Prostate gland (tissue), 2 donors: ENCODE measurements around the gene MAPK8IP3. TPM values are rescaled to one million over a fixed set of nuclear protein-coding genes. Genes with fewer than 3 reads are reported as not detected.

Experiments
- DNase-seq: peaks from one replicate; pipeline ENCODE4 v3.0.0-alpha.2; 2019; ENCODE audit warnings: low spot score
- H3K27ac ChIP-seq, 2 donors: fragments of 200-600 bp; sonication (generic); 2 replicates each; pipeline ENCODE4 v1.5.1; 2017 to 2019
- H3K27me3 ChIP-seq: fragments of 200-600 bp; sonication (generic); replicated peaks from 2 replicates; pipeline ENCODE4 v1.5.1; 2019; ENCODE audit not compliant: insufficient read depth
- H3K36me3 ChIP-seq, 2 donors: fragments of 200-600 bp; sonication (generic); 1 replicate in 1 of 2; 2 replicates in 1 of 2; pipeline versions ENCODE4 v1.5.1 to v1.8.1; 2017 to 2019
- H3K4me1 ChIP-seq: fragments of 200-600 bp; sonication (generic); replicated peaks from 2 replicates; pipeline ENCODE4 v1.5.1; 2019
- H3K4me3 ChIP-seq, 2 donors: fragments of 200-600 bp; sonication (generic); 2 replicates each; pipeline ENCODE4 v1.5.1; 2017 to 2019
- H3K9me3 ChIP-seq: fragments of 200-600 bp; sonication (generic); 2 replicates; pipeline ENCODE4 v1.5.1; 2017
- CTCF ChIP-seq, 4 experiments: fragments of 200-600 bp in 2 of 4; fragments of 450-650 bp in 2 of 4; sonication (generic) in 2 of 4; IDR thresholded peaks; 1 replicate in 3 of 4; 2 replicates in 1 of 4; pipeline ENCODE4 v1.5.1; 2016 to 2019; ENCODE audit warnings: antibody characterized with exemption in 4 of 4, mild to moderate bottlenecking in 2 of 4, moderate library complexity in 2 of 4
- POLR2A ChIP-seq: fragments of 450-650 bp; IDR thresholded peaks from one replicate; pipeline ENCODE4 v1.6.1; 2016; ENCODE audit warnings: antibody characterized with exemption, mild to moderate bottlenecking
- POLR2AphosphoS5 ChIP-seq: sonication (generic); formaldehyde crosslinking; IDR thresholded peaks from one replicate; pipeline ENCODE4 v1.6.1; 2017; ENCODE audit warnings: antibody characterized with exemption
- WGBS: methylation state at CpG from one replicate; pipeline ENCODE4 v1.1.5; 2018; 5-methylcytosine and 5-hydroxymethylcytosine counted together
- intact Hi-C: fragments of 100-400 bp; cut with DNase I; formaldehyde crosslinking; loops from one replicate; pipeline ENCODE4 v1.14.2; 2022
- total RNA-seq, 2 donors: library from RNA; depleted of rRNA; stranded (reverse); fragments of >200 nt; gene quantifications; one replicate each; pipeline ENCODE4 v1.1.0, GENCODE V29; 2016

The MAPK8IP3 gene
- total RNA-seq, 2 donors from 2014 or later = 56.0 to 157 TPM

- WGBS = 86% methylated on average over 11 of the region's 11 CpGs
- H3K4me3 ChIP-seq = no peak overlapping the region
- DNase-seq = no peak
- no peaks in the 10 kb centered on the region for H3K27me3 ChIP-seq
- TF ChIP-seq POLR2AphosphoS5 (no peak), CTCF (IDR thresholded peaks at IDR 0.05) (no peak), POLR2A (no peak)
- H3K9me3 ChIP-seq = no peaks in the 10 kb centered on the region
- H3K36me3 ChIP-seq = peaks cover 3 to 11% of the 10 kb centered on the region in 2 donors
- H3K27ac ChIP-seq = no peak overlapping the region
- intact Hi-C loops = no loop called here
- H3K4me1 ChIP-seq = no peaks in the 10 kb centered on the region
Measured at GRCh38 chr16:1815461-1815860, 109.5 kb downstream of the MAPK8IP3 start.

- H3K4me1 ChIP-seq = no peaks in the 10 kb centered on the region
- H3K4me3 ChIP-seq = no peak overlapping the region
- no peak for TF ChIP-seq POLR2AphosphoS5
- TF ChIP-seq CTCF (IDR thresholded peaks at IDR 0.05) = no peak
- no peak for TF ChIP-seq POLR2A
- H3K27me3 ChIP-seq = no peaks in the 10 kb centered on the region
- intact Hi-C loops = no loop called here
- no peak for DNase-seq
- peaks cover 3 to 15% of the 10 kb centered on the region in 2 donors for H3K36me3 ChIP-seq
- H3K9me3 ChIP-seq = no peaks in the 10 kb centered on the region
- no peak overlapping the region for H3K27ac ChIP-seq
- WGBS = 95% methylated on average over 40 of the region's 40 CpGs
Measured at GRCh38 chr16:1816396-1817275, 110.6 kb downstream of the MAPK8IP3 start.

- H3K36me3 ChIP-seq = peaks cover 3 to 16% of the 10 kb centered on the region in 2 donors
- no peaks in the 10 kb centered on the region for H3K9me3 ChIP-seq
- H3K4me1 ChIP-seq = no peaks in the 10 kb centered on the region
- WGBS = 92% methylated on average over 9 of the region's 9 CpGs
- TF ChIP-seq POLR2AphosphoS5 (no peak), CTCF (IDR thresholded peaks at IDR 0.05) (no peak), POLR2A (no peak)
- no peak for DNase-seq
- intact Hi-C loops = no loop called here
- H3K27me3 ChIP-seq = no peaks in the 10 kb centered on the region
- no peak overlapping the region for H3K4me3 ChIP-seq
- H3K27ac ChIP-seq = no peak overlapping the region
Measured at GRCh38 chr16:1817276-1817589, 111.2 kb downstream of the MAPK8IP3 start.

- no peak overlapping the region for H3K27ac ChIP-seq
- intact Hi-C loops = no loop called here
- 96% methylated on average over 17 of the region's 17 CpGs for WGBS
- no peaks in the 10 kb centered on the region for H3K9me3 ChIP-seq
- H3K4me1 ChIP-seq = no peaks in the 10 kb centered on the region
- H3K4me3 ChIP-seq = no peak overlapping the region
- no peak for DNase-seq
- H3K27me3 ChIP-seq = no peaks in the 10 kb centered on the region
- no peak for TF ChIP-seq POLR2AphosphoS5
- no peak for TF ChIP-seq CTCF (IDR thresholded peaks at IDR 0.05)
- no peak for TF ChIP-seq POLR2A
- peaks cover 3 to 16% of the 10 kb centered on the region in 2 donors for H3K36me3 ChIP-seq
Measured at GRCh38 chr16:1817716-1818115, 111.7 kb downstream of the MAPK8IP3 start.
